Eye (tissue), 1 donor: Measurements from ENCODE around the gene EXOC6.
"Not testable (repeated sequence)": the region's sequence is repeated elsewhere in the genome, so short reads cannot be mapped to it uniquely, and the experiment has no call there.

Experiments used
- DNase-seq: peaks from one replicate; pipeline ENCODE4 v3.0.0-alpha.2; 2015

Gene EXOC6

GRCh38 chr10:93083743-93084539 is 235.6 kb downstream of the EXOC6 start:
- DNase-seq, result no peak

GRCh38 chr10:93085272-93085859 is 237.0 kb downstream of the EXOC6 start:
- no peak for DNase-seq

GRCh38 chr10:93086289-93086688 is 238.0 kb downstream of the EXOC6 start:
- no peak for DNase-seq

- DNase-seq, result no peak
Measured at GRCh38 chr10:93087846-93088245, 239.5 kb downstream of the EXOC6 start.

GRCh38 chr10:93088466-93088865 is 240.1 kb downstream of the EXOC6 start:
- no peak for DNase-seq

DNA sequence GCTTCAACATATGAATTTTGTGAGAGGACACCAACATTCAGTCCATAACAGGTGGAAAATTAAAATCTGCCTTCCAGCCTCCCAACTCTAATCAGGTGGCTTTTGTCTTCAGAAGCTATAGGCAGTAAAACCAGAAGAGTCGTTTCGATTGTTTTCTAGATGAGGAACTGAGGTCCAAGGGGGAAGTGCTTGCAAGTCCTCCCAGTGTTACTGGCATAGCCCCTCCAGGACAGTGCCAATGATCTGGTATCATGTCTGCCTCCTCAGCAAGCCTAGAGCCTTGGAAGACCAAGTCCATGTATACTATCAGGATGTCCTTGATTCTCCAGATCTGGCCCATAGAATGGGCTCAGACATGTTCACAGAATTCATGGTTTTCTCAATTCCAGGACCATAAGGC is 242.3 kb downstream of the EXOC6 start:
- no peak for DNase-seq

DNA sequence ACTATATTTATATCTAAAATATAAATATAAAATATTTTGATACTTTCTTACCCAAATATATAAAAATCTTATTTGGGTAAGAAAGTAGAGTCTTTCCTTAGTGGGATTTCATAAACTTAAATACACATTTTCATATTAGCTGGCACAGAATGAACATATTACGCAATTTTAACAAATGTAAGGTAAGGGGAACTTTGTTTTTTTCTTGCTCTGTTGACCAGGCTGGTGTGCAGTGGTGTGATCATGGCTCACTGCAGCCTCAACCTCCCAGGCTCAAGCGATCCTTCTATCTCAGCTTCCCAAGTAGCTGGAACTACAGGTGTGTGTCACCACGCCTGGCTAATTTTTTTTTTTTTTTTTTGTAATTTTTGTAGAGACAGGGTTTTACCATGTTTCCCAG is 243.6 kb downstream of the EXOC6 start:
- no peak for DNase-seq

- DNase-seq, result peak; percentile 13
Measured at GRCh38 chr10:93095225-93095624, 246.9 kb downstream of the EXOC6 start.

GRCh38 chr10:93096901-93097300 is 248.6 kb downstream of the EXOC6 start:
- no peak for DNase-seq

GRCh38 chr10:93097386-93097785 is 249.1 kb downstream of the EXOC6 start:
- DNase-seq, result no peak

- no peak for DNase-seq
Measured at GRCh38 chr10:93098816-93099215, 250.5 kb downstream of the EXOC6 start.

DNA sequence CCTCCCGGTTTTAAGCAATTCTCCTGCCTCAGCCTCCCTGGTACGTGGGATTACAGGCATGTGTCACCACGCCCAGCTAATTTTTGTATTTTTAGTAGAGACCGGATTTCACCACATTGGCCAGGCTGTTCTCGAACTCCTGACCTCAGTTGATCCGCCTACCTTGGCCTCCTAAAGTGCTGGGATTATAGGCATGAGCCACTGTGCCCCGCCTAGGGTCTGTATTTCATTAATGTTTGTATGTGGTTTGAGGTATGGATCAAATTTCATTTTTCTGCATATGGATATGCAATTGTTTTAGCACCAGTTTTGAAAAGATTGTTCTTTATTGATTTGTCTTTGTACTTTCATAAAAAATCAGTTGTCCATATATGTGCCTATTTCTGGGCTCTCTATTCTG is 251.3 kb downstream of the EXOC6 start:
- DNase-seq, result no peak

- DNase-seq, result not testable (repeated sequence)
Measured at GRCh38 chr10:93101148-93101547, 252.8 kb downstream of the EXOC6 start.

DNA sequence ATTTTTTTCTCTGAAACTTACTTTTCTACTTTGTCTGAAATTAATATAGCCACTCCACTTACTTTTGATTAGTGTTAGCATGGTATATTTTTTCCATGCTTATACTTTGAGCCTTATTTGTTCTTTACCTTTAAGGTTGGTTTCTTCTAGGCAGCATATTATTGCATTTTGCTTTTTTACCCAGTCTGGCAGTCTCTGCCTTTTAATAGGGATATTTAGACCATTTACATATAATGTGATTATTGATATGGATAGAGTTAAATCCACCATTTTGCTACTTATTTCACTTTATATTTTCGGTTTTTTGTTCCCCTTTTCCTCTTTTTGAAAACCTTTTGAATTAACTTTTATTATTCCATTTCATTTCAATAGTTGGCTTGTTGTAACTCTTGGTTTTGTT is 255.6 kb downstream of the EXOC6 start:
- DNase-seq, result no peak

GRCh38 chr10:93106631-93107072 is 258.3 kb downstream of the EXOC6 start:
- no peak for DNase-seq
